WTC11 (cell line): ENCODE results near the gene ACBD6. TPM values are rescaled to one million over a fixed set of nuclear protein-coding genes. Genes with fewer than 3 reads are reported as not detected.
A peak's percentile ranks its signal among the peaks of the same experiment; 100 is the strongest.

Experiments
- ATAC-seq: fragments of 200-7000 bp; cut with Tn5 transposase; 2 replicates; pipeline ENCODE4 v1.10.0; 2021; ENCODE audit warnings: mild to moderate bottlenecking, moderate library complexity
- CTCF ChIA-PET: fragments of 300-600 bp; sonication (Branson Sonifier 250); formaldehyde crosslinking; loops from one replicate; lab custom pipeline; 2021; ENCODE audit warnings: antibody characterized with exemption; lab: Charles Lee
- POLR2A ChIA-PET: fragments of 350-600 bp; sonication (Branson Sonifier 250); formaldehyde crosslinking; loops from one replicate; lab custom pipeline; 2021; ENCODE audit warnings: antibody characterized with exemption; lab: Charles Lee
- DNase-seq: peaks from one replicate; pipeline ENCODE4 v3.0.0; 2021; ENCODE audit warnings: low spot score
- H3K27ac Mint-ChIP-seq: 2 replicates; pipeline ENCODE4 v1.8.0; 2021; ENCODE audit warnings: mixed read lengths
- H3K27me3 Mint-ChIP-seq: 2 replicates; pipeline ENCODE4 v1.8.0; 2021; ENCODE audit warnings: low read depth, mild to moderate bottlenecking, moderate library complexity, mixed read lengths
- H3K36me3 Mint-ChIP-seq: 2 replicates; pipeline ENCODE4 v1.8.0; 2021; ENCODE audit warnings: mixed read lengths
- H3K4me1 Mint-ChIP-seq: 2 replicates; pipeline ENCODE4 v1.8.0; 2022; ENCODE audit warnings: mixed read lengths
- H3K4me3 Mint-ChIP-seq: 2 replicates; pipeline ENCODE4 v1.8.0; 2021; ENCODE audit warnings: mild to moderate bottlenecking, moderate library complexity, mixed read lengths
- H3K9me3 Mint-ChIP-seq: 2 replicates; pipeline ENCODE4 v1.8.0; 2021; ENCODE audit warnings: mixed read lengths
- CREM ChIP-seq: sonication (generic); formaldehyde crosslinking; IDR thresholded peaks from 2 replicates; pipeline ENCODE4 v1.8.1; 2022; ENCODE audit warnings: mild to moderate bottlenecking, missing genetic modification reagents, moderate library complexity
- CTCF ChIP-seq: fragments of 200-600 bp; IDR thresholded peaks from 2 replicates; pipeline ENCODE4 v1.8.0; 2022; ENCODE audit warnings: antibody characterized with exemption
- E2F4 ChIP-seq: sonication (generic); formaldehyde crosslinking; IDR thresholded peaks from 2 replicates; pipeline ENCODE4 v1.8.1; 2022; ENCODE audit warnings: low read depth, mild to moderate bottlenecking, moderate library complexity, missing genetic modification reagents, borderline replicate concordance
- E2F5 ChIP-seq: sonication (generic); formaldehyde crosslinking; IDR thresholded peaks from 2 replicates; pipeline ENCODE4 v1.8.1; 2022; ENCODE audit warnings: mild to moderate bottlenecking, moderate library complexity, missing genetic modification reagents
- ELF4 ChIP-seq: sonication (generic); formaldehyde crosslinking; IDR thresholded peaks from 2 replicates; pipeline ENCODE4 v1.8.1; 2022; ENCODE audit warnings: low read depth, mild to moderate bottlenecking, moderate library complexity, missing genetic modification reagents
- FOXP1 ChIP-seq: sonication (generic); formaldehyde crosslinking; IDR thresholded peaks from 2 replicates; pipeline ENCODE4 v1.8.0; 2022; ENCODE audit warnings: missing genetic modification reagents, mild to moderate bottlenecking, moderate library complexity, borderline replicate concordance
- GABPB1 ChIP-seq: sonication (generic); formaldehyde crosslinking; IDR thresholded peaks from 2 replicates; pipeline ENCODE4 v1.8.1; 2023; ENCODE audit warnings: mild to moderate bottlenecking, missing genetic modification reagents
- GRHL2 ChIP-seq: fragments of 250-450 bp; sonication (Bioruptor Pico); IDR thresholded peaks from 2 replicates; pipeline ENCODE4 v1.8.0; 2022; ENCODE audit warnings: mild to moderate bottlenecking, moderate library complexity; ENCODE audit not compliant: insufficient replicate concordance, severe bottlenecking
- HMGXB4 ChIP-seq: sonication (generic); formaldehyde crosslinking; IDR thresholded peaks from 2 replicates; pipeline ENCODE4 v1.8.1; 2023; ENCODE audit warnings: mild to moderate bottlenecking, moderate library complexity, missing genetic modification reagents
- IRF2 ChIP-seq: sonication (generic); formaldehyde crosslinking; IDR thresholded peaks from 2 replicates; pipeline ENCODE4 v1.8.0; 2022; ENCODE audit warnings: low read depth, missing genetic modification reagents, borderline replicate concordance
- JUN ChIP-seq: sonication (generic); formaldehyde crosslinking; IDR thresholded peaks from 2 replicates; pipeline ENCODE4 v1.8.0; 2023; ENCODE audit warnings: mild to moderate bottlenecking, missing genetic modification reagents
- NR1H2 ChIP-seq: sonication (generic); formaldehyde crosslinking; IDR thresholded peaks from 2 replicates; pipeline ENCODE4 v1.9.0; 2021; ENCODE audit warnings: mild to moderate bottlenecking, moderate library complexity, missing genetic modification reagents
- NR2C2 ChIP-seq: sonication (generic); formaldehyde crosslinking; IDR thresholded peaks from 2 replicates; pipeline ENCODE4 v1.8.0; 2022; ENCODE audit warnings: mild to moderate bottlenecking, missing genetic modification reagents
- PRRX2 ChIP-seq: fragments of 250-450 bp; sonication (Bioruptor Pico); IDR thresholded peaks from 2 replicates; pipeline ENCODE4 v1.8.0; 2021; ENCODE audit warnings: mild to moderate bottlenecking
- RORB ChIP-seq: fragments of 250-450 bp; sonication (Bioruptor Pico); IDR thresholded peaks from 2 replicates; pipeline ENCODE4 v1.9.0; 2021; ENCODE audit warnings: mild to moderate bottlenecking
- SMAD3 ChIP-seq: sonication (generic); formaldehyde crosslinking; IDR thresholded peaks from 2 replicates; pipeline ENCODE4 v1.8.0; 2022; ENCODE audit warnings: missing genetic modification reagents, mild to moderate bottlenecking, borderline replicate concordance
- SMAD4 ChIP-seq: sonication (generic); formaldehyde crosslinking; IDR thresholded peaks from 2 replicates; pipeline ENCODE4 v1.8.0; 2022; ENCODE audit warnings: mild to moderate bottlenecking, missing genetic modification reagents
- ZNF121 ChIP-seq: sonication (generic); formaldehyde crosslinking; IDR thresholded peaks from 2 replicates; pipeline ENCODE4 v1.8.0; 2023; ENCODE audit warnings: missing genetic modification reagents
- ZNF138 ChIP-seq: sonication (generic); formaldehyde crosslinking; conservative IDR thresholded peaks from 2 replicates; pipeline ENCODE4 v1.8.1; 2022; ENCODE audit warnings: mild to moderate bottlenecking, moderate library complexity, missing genetic modification reagents
- ZNF219 ChIP-seq: sonication (generic); formaldehyde crosslinking; IDR thresholded peaks from 2 replicates; pipeline ENCODE4 v1.8.0; 2023; ENCODE audit warnings: missing genetic modification reagents, mild to moderate bottlenecking, borderline replicate concordance
- ZNF232 ChIP-seq: sonication (generic); formaldehyde crosslinking; IDR thresholded peaks from 2 replicates; pipeline ENCODE4 v1.8.0; 2022; ENCODE audit warnings: mild to moderate bottlenecking, missing genetic modification reagents
- ZNF317 ChIP-seq: sonication (generic); formaldehyde crosslinking; IDR thresholded peaks from 2 replicates; pipeline ENCODE4 v1.8.1; 2023; ENCODE audit warnings: low read depth, mild to moderate bottlenecking, moderate library complexity, missing genetic modification reagents, borderline replicate concordance
- ZNF423 ChIP-seq: fragments of 250-450 bp; sonication (Bioruptor Pico); IDR thresholded peaks from 2 replicates; pipeline ENCODE4 v2.1.2; 2022; ENCODE audit warnings: mild to moderate bottlenecking, moderate library complexity
- total RNA-seq: library from RNA; stranded (reverse); gene quantifications from 3 replicates; pipeline ENCODE4 v1.2.3, GENCODE V29; 2021
- TF ChIP-seq, protein P1 (sequence below): sonication (generic); formaldehyde crosslinking; IDR thresholded peaks from 2 replicates; pipeline ENCODE4 v1.8.1; 2022; ENCODE audit warnings: mild to moderate bottlenecking, missing genetic modification reagents, moderate library complexity, borderline replicate concordance
- TF ChIP-seq, protein P2 (sequence below): sonication (generic); formaldehyde crosslinking; IDR thresholded peaks from 2 replicates; pipeline ENCODE4 v1.8.1; 2023; ENCODE audit warnings: mild to moderate bottlenecking, missing genetic modification reagents, moderate library complexity

The ACBD6 gene
- total RNA-seq, 1 experiment from 2014 or later: 53.5 TPM

DNA sequence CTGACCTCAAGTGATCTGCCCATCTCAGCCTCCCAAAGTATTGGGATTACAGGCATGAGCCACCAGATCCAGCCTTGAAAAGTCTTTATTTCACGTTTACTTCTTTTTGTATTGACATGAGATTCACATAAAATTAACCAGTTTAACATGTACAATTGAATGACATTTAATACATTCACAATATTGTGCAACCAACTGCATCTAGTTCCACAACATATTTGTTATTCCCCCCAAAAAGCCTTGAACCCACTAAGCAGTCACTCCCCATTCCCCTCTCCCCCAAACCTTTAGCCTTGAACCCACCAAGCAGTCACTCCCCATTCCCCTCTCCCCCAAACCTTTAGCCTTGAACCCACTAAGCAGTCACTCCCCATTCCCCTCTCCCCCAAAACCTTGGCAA, 62.0 kb downstream of the ACBD6 start (continued):
- TF ChIP-seq IRF2 (CRISPR knock-in tag) (no peak), ZNF138 (CRISPR knock-in tag) (no peak), ELF4 (no peak)

DNA sequence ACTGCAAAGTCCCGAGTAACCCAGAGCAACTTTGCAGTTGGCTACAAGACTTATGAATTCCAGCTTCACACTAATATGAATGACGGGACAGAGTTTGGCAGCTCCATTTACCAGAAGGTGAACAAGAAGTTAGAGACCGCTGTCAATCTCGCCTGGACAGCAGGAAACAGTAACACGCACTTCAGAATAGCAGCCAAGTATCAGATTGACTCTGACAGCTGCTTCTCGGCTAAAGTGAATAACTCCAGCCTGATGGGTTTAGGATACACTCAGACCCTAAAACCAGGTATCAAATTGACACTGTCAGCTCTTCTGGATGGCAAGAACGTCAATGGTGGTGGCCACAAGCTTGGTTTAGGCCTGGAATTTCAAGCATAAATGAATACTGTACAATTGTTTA, 66.8 kb downstream of the ACBD6 start:
- H3K36me3 Mint-ChIP-seq: peaks cover 28% of the 10 kb centered on the region
- ATAC-seq (no peak), DNase-seq (no peak)
- H3K4me3 Mint-ChIP-seq: no peak overlapping the region
- peaks cover 24% of the 10 kb centered on the region for H3K9me3 Mint-ChIP-seq
- CTCF ChIA-PET: no interaction called here
- POLR2A ChIA-PET: no interaction called here
- H3K27ac Mint-ChIP-seq: no peak overlapping the region
- H3K4me1 Mint-ChIP-seq: peaks cover 39% of the 10 kb centered on the region
- no peak for TF ChIP-seq SMAD4 (CRISPR knock-in tag)
- TF ChIP-seq CREM: no peak
- TF ChIP-seq GRHL2 (CRISPR knock-in tag): no peak
- no peak for TF ChIP-seq E2F4 (CRISPR knock-in tag)
- TF ChIP-seq ZNF138 (CRISPR knock-in tag): no peak
- TF ChIP-seq SMAD3 (CRISPR knock-in tag): no peak
- no peak for TF ChIP-seq ZNF232
- TF ChIP-seq FOXP1 (CRISPR knock-in tag): no peak
- TF ChIP-seq ZNF121 (CRISPR knock-in tag): no peak
- H3K27me3 Mint-ChIP-seq: no peaks in the 10 kb centered on the region

- ChIA-PET POLR2A (no interaction called here), CTCF (no interaction called here)
- Mint-ChIP-seq H3K27me3 (no peaks in the 10 kb centered on the region), H3K27ac (peak overlapping the region; percentile 80), H3K4me3 (0 out of 2 replicates have a peak overlapping the region, but pooled peaks have one; percentile 10), H3K4me1 (peaks cover 39% of the 10 kb centered on the region), H3K9me3 (peaks cover 21% of the 10 kb centered on the region), H3K36me3 (peaks cover 24% of the 10 kb centered on the region)
- ATAC-seq: peak; percentile 65
- no peak for DNase-seq
- TF ChIP-seq NR1H2 (CRISPR knock-in tag) (no peak), GABPB1 (no peak), ZNF423 (CRISPR knock-in tag) (no peak), E2F5 (CRISPR knock-in tag) (no peak), ELF4 (no peak), PRRX2 (CRISPR knock-in tag) (no peak)
- TF ChIP-seq, all 79 proteins: peak for 0
These were observed 68.5 kb downstream of the ACBD6 start for GRCh38 chr1:180433873-180434272.

- Mint-ChIP-seq H3K36me3 (peaks cover 10% of the 10 kb centered on the region), H3K4me1 (peaks cover 44% of the 10 kb centered on the region), H3K9me3 (0 out of 2 replicates have a peak, but pooled peaks cover 3% of the 10 kb centered on the region), H3K27ac (no peak overlapping the region), H3K4me3 (no peak overlapping the region), H3K27me3 (no peaks in the 10 kb centered on the region)
- no peak for DNase-seq
- ChIA-PET POLR2A (no interaction called here), CTCF (no interaction called here)
- no peak for ATAC-seq
- TF ChIP-seq HMGXB4 (CRISPR knock-in tag) (no peak), NR2C2 (CRISPR knock-in tag) (no peak), JUN (no peak), ZNF219 (no peak), PRRX2 (CRISPR knock-in tag) (no peak), CREM (no peak), ZNF317 (CRISPR knock-in tag) (no peak), ZNF232 (no peak), RORB (CRISPR knock-in tag) (no peak), CTCF (no peak)
- TF ChIP-seq, protein P1, sequence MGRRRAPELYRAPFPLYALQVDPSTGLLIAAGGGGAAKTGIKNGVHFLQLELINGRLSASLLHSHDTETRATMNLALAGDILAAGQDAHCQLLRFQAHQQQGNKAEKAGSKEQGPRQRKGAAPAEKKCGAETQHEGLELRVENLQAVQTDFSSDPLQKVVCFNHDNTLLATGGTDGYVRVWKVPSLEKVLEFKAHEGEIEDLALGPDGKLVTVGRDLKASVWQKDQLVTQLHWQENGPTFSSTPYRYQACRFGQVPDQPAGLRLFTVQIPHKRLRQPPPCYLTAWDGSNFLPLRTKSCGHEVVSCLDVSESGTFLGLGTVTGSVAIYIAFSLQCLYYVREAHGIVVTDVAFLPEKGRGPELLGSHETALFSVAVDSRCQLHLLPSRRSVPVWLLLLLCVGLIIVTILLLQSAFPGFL: no peak
- TF ChIP-seq, protein P2, sequence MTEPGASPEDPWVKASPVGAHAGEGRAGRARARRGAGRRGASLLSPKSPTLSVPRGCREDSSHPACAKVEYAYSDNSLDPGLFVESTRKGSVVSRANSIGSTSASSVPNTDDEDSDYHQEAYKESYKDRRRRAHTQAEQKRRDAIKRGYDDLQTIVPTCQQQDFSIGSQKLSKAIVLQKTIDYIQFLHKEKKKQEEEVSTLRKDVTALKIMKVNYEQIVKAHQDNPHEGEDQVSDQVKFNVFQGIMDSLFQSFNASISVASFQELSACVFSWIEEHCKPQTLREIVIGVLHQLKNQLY (CRISPR knock-in tag): no peak
These were observed 70.7 kb downstream of the ACBD6 start for GRCh38 chr1:180431683-180432082.
